ENCODE measurements around the gene CUEDC1.

Gene CUEDC1

DNA sequence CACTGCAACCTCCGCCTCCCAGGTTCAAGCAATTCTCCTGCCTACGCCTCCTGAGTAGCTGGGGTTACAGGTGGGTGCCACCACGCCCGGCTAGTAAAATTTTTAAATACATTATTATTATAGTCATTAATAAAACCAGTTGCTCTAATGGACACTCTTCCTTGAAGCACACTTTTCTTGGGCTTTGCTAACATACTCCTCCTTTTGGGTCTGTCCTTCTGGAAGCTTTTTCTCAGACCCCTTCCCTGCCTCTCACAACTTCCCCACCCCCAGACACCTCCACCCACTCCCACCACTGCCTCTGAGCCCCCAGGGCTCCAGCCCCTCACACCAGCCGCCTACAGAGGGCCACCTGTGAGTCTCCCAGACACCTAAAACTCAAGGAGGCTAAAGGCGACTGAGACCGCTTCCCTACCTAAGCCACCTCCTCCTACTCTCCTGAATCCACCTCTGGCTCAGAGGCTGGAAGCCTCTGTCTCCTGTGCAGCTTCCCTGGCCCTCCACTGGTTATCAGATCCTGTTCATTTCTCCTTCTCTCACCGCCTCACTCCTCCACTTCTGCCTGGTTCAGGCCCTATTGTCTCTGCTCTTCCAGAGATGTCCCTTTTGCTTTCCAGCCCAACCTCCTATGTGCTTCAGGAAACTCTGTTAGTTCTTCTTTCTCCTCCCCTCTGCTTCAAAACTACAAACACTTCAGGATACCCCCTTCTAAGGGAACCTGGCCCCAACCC, 2.1 kb upstream of the CUEDC1 start:
- no peak for DNase-seq (ENCODE audit: low read depth)

DNA sequence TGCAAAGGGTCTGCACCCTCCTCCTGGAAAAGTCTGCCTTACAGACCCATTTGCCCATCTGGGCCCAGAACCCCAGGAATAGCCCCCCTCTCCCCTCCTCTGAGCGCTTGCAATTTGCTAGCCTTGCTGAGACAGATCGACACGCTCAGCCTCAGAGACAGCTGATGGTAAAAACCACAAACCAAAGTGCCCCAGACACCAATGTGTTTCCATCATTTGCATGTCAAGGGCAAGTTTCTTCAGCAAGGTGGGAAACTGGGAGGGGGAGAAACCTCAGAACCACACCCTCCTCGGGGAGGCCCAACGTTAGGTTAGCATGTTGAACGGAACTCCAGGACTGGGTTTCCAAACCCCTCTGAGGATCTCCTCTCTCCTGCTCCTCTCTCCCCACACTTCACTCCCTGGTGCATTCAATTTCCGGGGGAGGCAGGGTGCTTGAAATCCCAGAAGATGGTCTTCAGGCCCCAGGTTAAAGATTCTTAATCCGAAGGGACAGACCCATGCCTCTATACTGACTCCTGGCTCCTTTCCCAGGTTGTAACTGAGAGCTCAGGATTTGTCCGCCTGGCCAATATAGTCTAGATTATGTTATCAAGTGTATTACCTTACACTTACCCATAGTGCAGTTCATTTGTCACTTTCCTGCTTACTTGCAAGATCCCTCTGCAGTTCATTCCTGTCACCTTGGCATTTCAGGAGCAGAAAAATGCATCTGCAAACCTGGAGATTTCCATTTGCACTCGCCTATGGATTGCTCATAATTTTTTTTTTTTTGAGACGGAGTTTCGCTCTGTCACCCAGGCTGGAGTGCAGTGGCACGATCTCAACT, 1.3 kb upstream of the CUEDC1 start:
- DNase-seq (ENCODE audit: low read depth), result peak; percentile 17

DNA sequence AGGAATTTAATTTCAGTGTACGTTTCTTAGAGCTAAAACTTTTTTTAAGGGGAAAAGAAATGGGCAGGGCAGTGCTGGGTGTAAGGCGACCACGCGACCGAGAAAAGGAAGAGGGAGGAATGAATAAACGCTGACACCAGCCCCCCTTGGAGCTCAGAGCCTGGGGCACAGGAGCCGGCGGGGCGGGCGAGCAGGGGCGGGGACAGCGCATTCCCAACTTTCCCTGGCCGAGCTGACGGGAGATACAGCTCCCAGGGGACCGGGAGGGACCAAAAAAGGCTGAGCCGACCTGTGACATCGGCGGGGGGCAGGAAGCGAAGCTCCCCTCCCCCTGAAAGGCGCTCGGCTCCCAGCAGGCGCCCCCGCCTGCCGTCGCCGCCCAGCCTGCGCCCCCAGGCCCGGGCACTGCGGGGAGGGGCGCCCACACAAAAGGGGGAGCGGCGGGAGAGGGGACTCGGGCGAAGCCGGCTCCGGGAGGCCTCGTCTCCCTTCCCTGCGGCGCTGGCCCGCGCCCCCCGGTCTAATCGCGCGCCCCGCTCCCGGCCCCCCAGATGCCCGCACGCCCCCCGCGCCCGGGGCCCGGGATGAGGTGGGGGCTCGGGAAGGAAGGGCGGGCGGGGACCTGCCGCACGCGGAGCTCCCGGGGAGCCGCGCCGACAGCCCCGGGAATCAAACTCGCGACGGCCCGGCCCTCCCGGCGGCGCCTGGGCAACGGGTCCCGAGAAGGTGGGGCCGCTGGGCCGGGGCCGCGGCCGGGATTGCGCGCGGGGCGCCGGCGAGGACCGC, 622 bp downstream of the CUEDC1 start:
- DNase-seq (ENCODE audit: low read depth), result no peak

DNA sequence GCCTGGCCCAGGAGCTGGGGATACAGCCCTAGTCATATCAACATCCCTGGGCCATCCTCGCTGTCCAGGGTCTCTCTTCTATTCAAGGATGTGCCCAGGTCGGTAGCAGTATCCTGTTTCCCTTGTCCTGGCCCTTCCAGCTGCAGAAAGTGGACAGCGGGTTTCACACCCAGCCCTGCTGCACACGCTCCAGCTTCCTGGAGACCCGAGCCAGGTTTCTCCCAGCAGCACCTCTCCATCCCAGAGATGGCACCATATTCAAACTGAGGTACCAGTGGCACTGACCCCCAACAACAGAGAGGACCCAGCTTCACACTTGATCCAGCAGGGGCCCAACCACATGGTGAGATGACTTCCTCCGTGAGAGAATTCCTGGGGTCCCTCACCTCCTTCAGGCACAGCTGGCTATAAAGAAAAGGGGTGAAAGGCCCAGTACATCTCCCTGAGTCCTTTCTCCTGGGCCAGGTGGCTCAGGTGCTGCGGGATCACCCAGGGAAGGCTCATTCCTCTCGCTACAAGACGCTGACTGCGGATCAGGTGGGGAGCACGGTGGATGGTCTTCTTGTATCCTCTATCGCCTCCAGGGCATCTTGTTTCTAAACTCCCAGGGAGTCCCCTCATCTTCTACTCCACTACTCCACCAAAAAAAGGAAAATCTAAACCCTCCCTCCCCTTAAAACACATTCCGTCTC, 1.4 kb downstream of the CUEDC1 start:
- no peak for DNase-seq (ENCODE audit: low read depth)

DNA sequence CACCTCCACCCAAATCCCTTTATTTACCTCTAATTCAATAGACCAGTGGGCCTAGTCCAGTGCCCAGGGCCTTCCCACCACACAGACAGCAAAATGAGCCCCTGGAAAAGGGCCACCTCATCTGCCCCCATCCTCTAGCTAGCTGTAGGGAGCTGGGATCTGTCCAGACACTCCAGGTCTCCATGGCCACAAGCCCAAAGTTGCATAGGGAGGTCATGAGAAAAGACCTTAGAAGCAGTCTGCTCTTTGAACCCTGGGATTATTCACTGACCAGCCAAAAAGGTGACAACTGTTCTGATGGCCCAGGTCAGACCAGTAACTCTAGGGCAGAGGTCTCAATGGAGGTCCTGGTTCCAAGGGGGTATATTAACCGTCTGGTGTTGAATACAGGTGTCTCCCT, 2.0 kb downstream of the CUEDC1 start:
- no peak for DNase-seq (ENCODE audit: low read depth)

DNA sequence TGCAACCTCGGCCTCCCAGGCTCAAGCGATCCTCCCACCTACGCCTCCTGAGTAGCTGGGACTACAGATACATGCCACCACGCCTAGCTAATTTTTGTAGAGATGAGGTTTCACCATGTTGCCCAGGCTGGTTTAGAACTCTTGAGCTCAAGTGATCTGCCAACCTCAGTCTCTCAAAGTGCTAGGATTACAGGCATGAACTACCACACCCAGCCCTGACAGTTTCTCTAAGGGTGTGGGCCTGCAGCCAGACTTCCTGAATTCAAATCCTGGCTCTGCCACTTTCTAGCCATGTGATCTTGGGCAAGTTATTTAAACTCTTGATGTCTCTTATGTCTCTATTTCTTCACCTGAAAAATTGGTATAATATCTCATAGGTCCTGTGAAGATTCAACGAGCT, 5.6 kb downstream of the CUEDC1 start:
- DNase-seq (ENCODE audit: low read depth), result no peak

DNA sequence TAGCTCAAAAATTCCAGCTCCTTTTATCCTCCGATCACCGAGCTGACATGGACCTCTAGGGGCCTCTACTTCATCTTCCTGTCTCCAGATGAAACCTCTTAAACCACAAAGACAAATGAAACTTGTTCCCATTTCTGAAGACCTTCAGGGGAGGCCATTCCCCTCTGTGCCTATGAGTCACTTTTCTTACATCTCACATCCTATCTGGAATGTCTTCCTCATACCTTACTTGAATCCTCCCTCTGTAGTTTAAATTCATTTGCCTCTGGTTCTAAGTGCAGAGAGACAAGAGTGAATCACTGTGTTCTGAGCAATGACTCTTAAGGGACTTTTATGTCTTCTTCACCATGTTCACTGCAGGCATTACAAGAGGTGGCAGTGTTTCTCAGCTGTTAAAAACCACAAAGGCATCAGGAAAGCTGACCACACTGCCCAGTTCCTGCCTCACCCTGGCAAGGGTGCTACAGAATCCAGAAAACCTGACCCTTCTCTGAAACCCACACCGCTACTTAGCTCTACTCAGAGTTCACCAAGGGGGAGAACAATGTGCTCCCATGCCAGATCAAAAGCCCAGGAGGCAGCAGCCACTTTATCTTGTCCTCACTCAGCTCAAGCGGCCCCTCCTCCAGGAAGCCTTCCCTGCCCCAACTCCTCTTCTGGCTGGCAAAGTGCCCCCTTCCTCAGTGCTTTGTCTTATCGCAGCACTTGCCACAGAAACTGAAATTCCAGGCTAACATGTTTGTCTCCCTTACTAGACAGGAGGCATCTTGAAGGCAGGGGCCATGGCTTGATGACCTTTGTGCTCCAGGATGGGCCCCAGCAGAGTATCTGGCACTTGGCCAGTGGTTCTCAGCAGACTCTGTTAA, 6.4 kb downstream of the CUEDC1 start:
- DNase-seq (ENCODE audit: low read depth), result no peak

DNA sequence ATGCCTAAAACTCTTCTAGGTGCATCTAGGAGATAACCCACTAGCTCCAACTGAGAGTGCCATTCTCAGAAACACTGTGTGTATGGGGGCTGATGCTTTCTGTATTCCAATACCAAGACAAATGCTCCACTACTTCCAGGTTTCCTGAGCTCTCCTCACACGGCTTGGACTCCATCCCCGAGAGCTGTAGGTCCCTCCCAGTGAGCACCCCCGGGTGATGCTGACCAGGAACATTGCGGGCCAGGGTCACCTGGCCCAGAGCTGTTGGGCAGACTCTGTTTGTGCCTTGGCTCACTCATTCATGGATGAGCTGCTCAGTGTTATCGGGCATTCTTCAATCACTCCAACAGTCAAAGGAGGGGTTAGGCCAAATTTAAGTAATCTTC, 7.0 kb downstream of the CUEDC1 start:
- DNase-seq (ENCODE audit: low read depth), result no peak

DNA sequence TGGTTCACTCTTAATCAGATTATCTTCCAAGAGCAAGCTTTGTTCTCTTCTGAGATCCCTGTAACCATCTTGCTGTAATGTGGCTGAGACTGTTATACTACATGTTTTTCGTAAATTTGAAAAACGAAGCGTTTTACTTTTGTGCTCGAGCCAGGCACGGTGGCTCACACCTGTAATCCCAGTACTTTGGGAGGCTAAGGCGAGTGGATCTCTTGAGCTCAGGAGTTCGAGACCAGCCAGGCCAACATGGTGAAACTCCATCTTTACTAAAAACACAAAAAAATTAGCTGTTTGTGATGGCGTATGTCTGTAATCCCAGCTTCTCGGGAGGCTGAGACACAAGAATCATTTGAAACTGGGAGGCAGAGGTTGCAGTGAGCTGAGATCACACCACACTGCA, 7.8 kb downstream of the CUEDC1 start:
- DNase-seq (ENCODE audit: low read depth), result no peak

DNA sequence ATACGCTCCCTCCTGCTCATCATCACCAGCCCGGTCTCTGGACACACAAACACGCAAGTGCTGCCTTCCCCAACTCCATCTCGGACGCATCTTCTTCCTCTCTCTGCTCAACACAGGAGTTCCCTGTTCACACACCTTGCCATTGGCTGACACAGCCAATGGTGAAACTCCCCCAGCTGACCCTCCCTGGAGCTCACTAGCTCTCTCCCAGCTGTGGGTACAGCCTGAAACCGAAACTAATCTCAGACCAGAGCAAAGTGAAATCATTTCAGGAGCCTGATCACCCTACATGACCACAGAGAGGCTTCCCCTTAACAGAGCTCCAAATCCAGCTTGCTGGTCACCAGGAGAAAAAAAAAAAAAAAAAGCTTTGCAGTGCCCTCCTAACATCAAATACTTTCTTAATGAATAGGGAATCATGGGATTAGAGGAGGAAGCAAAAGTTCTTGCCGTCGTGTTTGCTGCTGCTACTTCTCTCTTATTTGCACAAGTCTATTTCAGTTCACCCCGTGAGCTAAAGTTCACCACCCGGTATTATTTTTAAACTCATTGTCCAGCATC, 8.3 kb downstream of the CUEDC1 start:
- no peak for DNase-seq (ENCODE audit: low read depth)

DNA sequence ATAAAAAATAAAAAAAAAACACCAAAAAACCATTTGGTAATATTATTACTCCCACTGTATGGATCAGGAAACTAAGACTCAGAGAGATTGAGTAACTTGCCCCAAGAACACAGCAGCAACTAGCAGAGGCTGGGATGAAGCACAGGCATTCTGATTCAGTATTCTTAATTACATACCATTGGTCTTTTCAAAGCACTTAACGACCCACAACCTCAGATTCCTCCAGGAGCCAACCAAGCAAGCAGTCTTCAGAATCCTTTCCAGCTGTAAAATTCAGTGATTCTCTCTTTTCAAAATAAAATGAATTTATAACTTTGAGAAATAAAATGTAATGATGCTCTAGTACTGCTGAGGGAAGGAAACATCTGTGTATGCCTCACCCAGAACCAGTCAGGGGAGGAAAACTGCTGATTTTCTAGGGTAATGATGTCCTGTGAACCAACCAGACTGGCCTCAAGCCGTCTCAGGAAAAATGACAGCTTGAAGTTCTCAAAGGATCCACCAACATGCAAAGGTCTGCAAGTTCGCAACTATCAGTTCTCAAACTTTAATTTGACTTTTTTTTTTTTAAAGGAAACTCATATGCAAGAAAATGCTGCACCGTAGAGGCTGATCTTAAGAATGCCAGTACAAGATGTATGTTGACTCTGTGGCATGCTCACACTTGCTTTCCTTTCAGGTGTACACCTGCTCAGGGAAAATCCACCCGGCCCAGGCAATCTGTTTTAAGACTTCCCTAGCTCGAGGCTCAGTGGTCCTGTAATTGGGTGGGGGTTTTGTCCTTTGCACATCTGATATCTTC, 9.0 kb downstream of the CUEDC1 start:
- no peak for DNase-seq (ENCODE audit: low read depth)

DNA sequence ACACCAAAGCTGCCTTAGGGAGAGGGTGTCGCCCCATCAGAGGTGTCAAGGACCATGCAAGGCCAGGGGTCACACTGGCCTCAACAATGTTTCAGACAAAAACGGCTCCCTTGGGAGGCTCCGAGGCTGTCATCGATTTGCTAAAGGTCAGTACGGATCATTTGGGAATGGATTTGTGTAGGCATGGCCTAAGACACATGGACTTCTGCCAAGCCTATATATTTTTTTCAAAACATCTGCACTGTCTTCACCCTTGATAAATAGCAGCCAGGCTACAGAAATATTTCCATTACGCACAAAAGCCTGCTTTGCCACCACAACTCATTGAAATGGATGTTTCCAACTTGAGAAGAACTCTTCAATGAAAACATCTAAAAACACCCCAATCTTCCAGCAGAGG, 10.3 kb downstream of the CUEDC1 start:
- no peak for DNase-seq (ENCODE audit: low read depth)

DNA sequence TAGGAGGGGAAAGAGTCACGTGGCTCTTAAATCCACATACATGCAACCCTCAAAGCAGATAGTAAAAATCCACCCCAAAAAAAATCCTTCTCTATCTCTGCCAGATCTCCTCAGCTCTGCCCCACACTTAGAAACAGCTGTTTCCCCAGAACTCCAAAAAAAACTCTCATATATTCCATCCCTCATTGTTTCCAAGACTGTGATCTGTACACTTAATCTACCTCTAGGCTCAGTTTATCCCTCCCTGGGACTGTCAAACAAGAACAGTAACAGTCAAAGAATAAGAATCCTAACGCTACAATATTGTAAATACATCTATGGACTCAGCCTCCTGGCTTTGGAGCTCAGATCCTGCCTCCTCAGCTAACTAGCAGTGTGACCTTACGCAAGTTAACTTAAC, 11.6 kb downstream of the CUEDC1 start:
- no peak for DNase-seq (ENCODE audit: low read depth)

DNA sequence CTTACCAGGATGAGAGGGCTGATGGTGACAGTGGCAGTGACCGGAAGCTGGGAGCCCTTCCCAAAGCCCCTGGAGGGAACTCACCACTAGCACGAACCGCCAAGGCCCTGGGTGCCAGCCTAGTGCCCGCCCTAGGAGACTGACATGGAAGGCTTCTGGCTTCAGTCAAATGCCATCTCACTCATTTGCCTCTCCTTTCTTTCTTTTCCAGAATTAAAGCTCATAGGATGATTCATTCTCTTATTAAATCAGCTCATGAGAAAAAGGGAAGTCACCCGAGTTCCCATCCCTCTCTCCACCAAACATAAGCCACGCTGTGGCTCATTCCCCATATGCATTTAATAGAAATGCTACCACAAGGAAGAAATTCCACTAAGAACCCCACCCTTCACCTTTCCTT, 12.1 kb downstream of the CUEDC1 start:
- no peak for DNase-seq (ENCODE audit: low read depth)

DNA sequence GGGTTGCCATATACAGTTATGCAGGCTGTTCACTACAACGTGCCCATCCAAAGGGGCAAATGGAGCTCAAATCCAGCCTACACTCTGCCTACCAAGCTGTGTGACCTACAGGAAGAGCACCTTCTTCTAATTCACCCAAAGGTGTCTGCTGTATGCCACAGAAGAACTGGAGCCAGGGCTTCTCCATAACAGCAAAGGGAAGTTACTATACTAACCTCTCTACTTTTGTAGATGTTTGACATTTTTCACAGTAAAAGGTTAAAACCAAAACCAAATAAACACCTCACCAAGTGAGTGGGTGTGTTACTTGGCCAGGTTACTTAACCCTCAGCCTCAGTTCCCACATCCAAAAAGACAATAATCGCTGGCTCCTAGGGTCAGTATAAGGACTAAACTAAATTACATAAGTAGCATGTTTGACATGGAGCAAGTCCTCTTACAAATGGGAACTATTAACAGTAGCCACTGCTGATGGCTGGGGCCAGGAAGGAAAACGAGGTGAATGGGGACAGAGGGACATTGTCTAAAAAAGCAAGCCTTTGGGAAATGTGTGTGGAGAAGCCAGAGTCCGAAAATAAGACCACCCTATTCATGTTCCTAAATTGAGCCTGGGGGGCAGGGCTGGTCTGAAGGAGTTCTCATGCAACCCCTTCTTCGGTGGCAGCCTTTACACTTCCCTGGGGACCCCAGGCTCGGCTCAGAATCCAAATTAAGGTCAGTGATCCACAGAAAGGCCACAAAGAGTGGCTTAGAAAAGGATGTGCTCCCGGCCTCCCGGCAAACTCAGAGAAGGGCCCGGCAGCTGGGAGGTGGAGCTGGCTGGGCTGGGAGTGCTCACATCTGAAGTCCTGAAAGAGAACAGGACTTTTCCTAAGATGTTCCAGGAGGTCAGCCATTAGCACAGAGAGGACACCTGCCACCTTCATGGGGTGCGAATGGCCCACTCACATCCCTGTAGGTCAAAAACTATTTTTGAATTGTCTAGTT, 13.5 kb downstream of the CUEDC1 start:
- no peak for DNase-seq (ENCODE audit: low read depth)

DNA sequence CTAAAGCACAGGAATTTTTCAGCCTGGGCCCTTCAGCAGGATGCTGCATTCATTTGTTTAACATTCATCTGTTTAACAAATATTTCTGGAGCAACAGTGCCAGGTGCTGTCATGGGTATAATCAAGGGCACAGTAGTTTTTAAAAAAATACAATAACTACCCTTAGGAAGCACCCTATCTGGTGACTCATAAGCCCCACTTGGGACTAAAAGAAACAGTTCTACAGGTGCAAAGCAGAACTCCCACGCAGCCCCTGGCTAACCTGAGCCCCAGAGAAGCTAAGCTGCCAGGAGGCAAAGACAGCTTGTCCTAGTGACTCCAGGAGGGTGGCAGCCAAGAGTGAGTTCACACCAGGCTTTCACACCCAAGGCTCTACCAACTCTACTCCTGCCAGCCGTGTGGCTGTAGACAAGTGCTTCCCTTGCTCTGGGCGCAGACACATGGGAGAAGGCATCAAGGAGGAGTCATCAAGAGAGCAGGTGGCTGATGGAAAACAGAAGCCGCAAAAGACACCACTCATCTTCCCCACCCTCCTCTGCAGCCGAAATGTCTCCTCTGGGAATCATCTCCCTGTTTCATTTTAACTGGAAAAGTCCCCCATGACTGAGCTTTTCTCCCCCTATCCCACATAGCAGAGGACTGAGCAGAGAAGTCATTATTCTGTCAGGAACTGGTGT, 14.4 kb downstream of the CUEDC1 start:
- DNase-seq (ENCODE audit: low read depth), result no peak

DNA sequence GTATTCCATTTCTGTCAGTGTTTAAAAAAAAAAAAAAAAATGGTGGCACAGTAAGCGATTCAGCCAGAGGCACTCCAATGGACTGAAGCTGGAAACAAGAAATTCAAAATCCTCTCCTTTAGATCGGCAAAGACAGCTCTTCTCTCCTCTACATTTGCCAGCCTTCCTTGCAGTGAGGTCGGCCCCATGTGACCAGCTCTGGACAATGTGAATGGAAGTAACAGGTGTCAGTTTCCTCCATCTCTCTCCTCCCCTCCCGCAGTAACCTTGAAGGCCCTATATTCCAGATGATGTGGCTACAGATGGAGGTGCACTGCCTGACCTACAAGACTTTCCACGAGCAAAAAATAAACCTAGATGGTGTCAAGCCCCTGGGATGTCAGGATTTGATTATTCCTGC, 15.0 kb downstream of the CUEDC1 start:
- DNase-seq (ENCODE audit: low read depth), result no peak

DNA sequence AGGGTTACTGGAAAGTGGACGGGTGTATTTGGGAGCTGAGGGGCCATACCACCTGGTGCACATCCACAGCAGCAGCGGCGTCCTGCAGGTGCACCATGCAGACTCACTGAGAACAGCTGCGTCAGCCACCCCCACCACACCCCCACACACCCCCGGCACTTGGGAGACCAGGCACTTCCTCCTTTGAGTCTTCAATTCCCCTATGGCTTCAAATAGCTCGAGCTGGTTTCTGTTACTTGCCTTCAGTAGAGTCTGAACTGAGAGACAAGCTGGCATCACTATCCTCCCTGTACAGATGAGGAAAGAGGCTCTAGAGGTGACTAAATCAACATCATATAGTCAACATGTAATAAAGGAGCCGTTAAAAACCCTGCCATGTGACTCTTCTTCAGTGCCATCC, 15.4 kb downstream of the CUEDC1 start:
- no peak for DNase-seq (ENCODE audit: low read depth)

Data from stimulated activated CD8-positive, alpha-beta memory T cell treated with anti-CD3 and anti-CD28 coated beads, Interleukin-12 subunit alpha, Interleukin-12 subunit beta, amount 100 ng/mL, for 1 hour (primary cell).